CD4-positive, alpha-beta T cell treated with Interleukin-15 for 1 hour (primary cell): Measurements from ENCODE around the gene PKP3.

ENCODE experiments used
- DNase-seq: peaks from one replicate; pipeline ENCODE4 v3.0.0-alpha.2; 2020

The PKP3 gene

DNA sequence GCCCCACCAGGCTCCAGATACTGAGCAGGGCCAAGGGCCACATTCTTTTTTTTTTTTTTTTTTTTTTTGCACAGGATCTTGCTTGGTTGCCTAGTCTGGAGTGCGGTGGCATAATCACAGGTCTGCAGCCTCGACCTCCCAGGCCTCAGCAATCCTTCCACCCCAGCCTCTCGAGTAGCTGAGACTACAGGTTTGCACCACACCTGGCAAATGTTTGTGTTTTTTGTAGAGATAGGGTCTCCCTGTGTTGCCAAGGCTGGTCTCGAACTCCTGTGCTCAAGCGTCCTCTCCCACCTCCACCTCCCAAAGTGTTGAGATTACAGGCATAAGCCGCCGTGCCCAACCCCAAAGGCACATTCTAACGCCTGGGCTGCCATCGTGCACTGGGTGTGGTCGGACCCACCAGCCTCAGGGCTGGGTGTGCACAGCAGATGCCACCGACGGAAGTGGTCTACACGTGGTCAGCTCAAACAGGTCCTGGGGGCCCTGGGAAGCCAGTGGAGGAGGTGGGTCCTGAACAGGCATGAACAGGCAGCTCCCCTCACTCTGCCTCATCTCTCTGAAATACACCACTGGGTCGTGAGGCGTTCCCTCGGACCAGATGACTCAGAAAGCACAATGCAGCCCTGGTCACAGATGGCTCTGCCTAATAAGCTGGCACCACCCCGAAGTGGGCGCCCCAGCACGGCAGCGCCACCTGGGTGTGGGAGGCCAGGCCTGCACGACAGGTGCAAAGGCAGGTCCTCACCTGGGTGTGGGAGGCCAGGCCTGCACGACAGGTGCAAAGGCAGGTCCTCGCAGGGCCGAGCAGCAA lies 29.9 kb upstream of the PKP3 start:
- peak; percentile 71 for DNase-seq

DNA sequence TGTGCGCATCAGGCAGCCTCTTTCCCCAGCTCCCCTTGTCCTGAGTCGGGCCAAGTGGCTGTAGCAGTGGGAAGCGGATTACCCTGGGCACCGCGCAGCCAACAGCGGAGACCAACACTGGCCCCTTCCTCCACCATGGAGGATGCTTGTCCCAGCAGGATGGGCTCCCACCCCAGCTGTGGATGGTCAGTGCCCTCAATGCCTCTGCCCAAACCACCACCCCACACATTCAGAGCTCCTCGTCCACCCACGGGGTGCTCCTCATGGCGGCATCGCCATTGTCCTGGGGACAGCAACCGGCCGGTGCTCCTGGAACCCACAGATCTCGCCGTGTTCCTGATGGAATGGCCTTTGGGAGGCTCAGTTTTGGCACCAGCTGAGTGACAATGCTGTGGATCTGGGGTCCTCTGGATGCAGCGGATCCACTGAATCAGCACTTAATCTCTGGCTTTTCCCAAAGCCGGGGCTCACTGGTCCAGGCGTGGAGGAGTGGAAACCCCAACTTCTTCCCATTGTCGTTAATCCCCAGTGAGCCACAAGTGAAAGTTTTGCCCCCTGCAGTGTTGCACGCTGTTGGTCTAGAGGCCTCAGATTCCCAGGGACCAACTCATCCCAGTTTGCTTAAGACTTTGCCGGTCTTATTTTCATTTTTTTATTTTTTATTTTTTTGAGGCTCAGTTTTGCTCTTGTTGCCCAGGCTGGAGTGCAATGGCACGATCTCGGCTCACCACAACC lies 28.9 kb upstream of the PKP3 start:
- no peak for DNase-seq

DNA sequence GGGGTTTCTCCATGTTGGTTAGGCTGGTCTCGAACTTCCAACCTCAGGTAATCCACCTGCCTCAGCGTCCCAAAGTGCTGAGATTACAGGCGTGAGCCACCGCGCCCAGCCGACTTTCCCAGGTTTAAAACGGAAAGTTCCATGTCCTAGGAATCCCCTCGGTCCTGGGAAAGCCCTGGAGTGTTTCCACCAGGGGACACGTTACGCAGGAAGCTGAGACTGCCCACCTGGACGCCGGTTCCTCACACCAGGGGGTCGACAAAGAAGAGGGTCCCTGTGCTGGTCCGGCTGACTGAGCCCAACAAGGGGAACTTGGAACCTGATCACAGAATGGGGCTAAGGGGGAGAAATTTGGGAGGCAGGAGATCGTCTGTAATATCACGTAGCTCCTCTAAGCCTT lies 28.2 kb upstream of the PKP3 start:
- DNase-seq, result no peak

DNA sequence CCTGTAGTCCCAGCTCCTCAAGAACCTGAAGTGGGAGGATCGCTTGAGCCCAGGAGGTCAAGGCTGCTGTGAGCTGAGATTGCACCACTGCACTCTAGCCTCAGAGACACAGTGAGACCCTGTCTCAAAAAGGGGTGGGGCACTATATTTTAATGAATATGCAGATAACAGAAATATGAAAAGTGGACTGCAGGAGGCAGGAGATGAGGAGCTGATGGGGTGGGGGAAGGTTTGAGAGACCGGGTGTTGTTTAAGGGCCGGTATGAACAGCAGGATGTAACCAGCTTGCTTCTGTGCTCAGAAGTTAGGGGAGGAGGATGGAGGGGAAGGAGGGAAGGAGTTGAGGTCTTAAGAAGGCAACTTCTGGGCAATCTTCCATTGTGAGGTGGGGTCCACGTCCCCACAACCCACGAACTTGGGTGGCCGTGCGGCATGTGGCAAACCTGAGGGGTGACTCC lies 26.0 kb upstream of the PKP3 start:
- no peak for DNase-seq

DNA sequence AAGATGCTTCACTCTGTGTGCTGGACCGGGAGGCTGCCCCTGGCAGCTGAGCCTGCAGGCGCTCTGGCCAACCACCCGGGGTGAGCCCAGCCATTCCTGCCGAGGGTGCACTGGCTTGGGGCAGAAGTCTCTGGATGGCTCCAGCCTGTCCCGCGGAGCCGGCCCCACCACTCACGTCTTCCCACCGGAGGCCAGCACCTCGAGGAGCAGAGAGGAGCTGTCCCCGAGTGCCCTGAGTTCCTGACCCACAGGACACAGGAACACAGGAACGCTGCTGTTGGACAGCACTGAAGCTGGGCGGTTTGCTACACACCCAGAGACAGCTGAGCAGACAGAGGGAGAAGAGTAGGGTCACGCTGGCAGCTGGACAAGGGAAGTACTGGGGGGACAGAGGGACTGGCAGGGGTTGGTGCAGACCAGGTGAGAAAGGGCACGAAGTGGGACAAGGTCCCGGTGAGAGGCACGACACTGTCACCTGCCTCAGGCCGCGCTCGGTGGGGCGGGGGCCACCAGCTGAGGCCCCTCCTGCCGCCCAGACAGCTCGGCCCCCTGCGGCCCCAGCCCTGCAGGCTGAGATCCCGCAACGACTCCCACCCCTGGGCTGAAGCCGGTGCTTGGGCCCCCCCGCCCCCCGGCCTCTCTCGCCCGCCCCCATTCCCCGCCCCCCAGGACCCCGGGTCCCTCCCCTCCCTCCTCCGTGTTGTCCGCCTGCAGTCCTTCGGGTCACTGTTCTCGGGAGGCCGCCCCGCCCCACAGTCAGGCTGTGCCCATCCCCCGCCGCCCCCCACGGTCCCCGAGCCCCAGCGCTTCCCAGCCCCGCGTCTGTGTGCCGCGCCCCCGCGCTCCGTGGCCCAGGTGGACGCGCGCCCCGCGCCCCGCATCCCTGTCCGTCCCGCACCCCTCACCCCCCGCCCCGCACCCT lies 25.3 kb upstream of the PKP3 start:
- no peak for DNase-seq

DNA sequence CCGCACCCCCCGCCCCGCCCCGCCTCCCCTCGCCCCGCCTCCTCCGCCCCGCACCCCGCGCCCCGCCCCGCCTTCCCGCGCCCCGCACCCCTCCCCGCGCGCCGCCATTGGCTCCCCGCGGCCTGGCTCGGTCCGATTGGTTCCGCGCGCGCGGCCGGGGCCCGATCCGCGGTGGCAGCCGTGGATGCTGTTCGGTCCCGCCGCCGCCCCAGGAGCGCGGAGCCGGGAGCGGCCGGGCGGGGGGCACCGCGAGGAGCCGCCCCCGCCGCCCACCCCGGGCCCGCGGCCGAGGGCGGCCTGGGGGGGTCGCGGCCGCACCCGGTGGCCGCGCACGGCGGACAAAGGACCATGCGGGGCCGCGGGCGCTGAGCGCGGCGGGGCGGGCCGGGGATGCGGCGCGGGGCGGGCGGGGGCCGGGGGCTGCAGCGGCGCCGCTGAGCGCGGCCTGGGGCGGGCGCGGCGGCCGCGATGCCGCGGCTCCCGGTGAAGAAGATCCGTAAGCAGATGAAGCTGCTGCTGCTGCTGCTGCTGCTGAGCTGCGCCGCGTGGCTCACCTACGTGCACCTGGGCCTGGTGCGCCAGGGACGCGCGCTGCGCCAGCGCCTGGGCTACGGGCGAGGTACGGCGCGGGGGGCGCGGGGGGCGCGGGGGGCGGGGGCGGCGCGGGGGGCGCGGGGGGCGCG lies 24.5 kb upstream of the PKP3 start, which contains the start of gene B4GALNT4:
B4GALNT4 (plus strand) TSS at position 164 of the 683 bp plus-strand sequence; CDS start at position 469, 305 bp downstream.
- no peak for DNase-seq

DNA sequence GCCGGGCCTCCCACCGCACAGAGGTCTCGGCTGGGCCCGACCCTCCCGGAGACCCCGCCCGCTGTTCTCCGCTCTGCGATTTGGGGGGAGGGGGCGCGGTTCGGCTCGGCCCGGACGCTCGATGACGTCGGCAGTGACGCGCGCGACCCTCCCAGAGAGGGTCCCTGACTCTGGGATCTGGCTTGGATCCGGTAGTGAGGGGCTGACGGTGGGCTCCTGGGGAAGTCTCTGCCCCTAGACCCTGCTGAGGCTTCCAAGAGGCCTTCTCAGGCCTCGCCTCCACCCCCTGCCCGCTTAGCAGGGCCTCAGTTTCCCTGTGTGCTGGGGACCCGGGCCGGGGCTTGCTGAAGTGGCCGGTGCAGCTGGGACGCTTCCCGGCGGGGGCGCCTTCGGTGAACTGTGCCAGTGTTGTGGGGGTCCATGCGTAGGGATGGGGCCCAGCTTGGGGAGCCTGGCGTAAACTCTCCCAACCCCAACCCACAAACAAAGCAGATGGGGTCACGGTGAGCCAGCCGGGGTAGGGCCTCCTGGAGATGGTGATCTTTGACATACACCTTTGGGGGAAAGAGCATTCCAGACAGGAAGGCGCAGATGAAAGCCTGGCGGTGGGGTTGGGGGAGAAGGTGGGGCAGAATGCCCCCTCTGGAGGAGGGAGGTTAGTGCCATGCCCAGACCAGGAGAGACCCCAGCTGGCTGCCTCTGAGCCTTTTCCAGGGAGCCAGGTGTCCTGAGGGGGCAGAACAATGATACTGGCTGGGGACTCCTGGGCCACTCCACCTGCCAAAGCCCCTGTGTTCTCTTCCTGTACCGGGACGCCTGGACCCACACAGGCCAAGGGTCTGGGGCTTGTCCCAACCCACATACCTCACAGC lies 23.7 kb upstream of the PKP3 start:
- no peak for DNase-seq

DNA sequence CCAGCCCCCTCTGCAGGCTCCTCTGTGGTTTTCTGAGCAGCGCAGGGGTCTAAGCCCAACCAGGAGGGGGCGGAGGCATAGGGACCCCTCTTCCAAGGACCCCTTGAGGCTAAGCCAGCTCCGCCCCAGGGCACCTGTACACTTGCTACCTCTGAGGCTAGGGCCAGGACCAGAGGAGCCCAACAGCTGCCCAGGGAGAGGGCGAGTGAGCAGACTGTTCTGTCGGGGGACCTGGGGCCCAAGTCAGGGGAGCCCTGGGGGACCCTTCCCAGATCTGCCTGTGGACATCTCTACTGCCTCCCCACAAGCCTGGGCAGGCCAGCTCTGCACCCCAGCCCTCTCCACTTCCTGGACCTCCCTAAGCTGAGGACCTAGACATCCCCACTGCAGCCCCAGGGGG lies 23.0 kb upstream of the PKP3 start:
- no peak for DNase-seq

DNA sequence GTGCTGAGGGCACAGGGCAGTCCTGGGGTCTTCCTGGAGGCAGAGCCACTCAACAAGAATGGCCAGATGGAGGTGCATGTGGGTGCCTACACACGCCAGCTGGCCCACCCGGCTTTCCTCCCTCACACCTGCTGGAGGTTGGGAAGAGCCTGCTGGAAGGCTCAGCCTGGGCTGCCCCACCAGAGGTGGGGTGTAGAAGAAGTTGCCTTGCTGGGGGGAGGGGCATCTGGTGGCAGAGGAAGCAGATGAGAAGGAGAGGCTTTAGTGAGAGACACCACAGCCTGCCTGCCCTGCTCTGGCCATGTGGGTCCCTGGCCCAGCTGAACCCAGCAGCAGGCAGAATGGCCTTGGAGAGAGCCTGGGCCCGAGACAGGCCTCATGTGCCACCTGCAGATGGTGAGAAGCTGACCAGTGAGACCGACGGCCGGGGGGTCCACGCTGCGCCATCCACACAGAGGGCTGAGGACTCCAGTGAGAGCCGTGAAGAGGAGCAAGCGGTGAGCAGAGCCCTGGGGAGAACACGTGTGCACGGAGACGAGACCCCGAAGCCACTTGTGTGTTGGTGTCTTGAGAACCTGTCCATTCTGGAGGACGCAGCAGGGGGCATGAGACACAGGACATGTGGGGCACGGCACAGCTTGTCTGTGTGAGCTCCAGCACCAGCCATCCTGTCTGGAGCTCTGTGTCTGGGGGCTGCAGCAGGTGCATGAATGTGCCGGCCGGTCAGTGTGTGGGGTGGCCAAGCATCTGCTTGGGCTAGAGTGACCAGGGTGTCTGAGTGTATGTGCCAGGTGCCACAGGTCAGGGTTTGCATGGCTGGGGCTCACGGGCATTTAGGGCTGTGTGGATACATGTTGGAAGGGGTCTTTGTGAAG lies 22.1 kb upstream of the PKP3 start:
- DNase-seq, result no peak

DNA sequence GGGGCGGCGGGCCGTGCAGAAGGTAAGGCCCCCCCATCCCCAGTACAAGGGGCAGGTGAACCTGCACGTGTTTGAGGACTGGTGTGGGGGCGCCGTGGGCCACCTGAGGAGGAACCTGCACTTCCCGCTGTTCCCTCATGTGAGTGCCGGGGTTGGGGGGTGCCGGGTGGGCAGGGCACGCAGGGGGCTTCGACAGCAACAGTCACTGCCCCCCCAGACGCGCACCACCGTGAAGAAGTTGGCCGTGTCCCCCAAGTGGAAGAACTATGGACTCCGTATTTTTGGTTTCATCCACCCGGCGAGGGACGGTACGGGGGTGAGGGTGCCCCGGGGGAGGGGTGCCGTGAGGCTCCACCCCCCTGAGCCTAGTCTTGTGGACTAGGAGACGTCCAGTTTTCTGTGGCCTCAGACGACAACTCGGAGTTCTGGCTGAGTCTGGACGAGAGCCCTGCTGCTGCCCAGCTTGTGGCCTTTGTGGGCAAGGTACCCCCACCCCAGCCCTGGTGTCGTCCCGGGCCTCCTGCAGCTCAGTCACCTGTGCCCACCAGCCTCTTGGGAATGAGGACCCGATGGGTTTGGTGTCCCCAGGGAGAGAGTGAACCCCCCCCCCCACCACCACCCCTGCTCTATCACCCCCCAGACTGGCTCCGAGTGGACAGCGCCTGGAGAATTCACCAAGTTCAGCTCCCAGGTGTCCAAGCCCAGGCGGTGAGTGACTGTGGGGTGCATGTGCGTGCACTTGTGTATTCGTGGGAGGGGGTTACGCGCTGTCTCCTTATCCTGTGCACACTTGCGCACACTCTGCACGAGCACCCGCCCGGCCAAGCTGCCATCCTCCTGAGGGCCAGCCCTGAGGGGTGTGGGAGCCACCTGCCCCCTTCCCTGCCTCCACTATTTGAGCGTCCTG lies 20.9 kb upstream of the PKP3 start:
- no peak for DNase-seq

DNA sequence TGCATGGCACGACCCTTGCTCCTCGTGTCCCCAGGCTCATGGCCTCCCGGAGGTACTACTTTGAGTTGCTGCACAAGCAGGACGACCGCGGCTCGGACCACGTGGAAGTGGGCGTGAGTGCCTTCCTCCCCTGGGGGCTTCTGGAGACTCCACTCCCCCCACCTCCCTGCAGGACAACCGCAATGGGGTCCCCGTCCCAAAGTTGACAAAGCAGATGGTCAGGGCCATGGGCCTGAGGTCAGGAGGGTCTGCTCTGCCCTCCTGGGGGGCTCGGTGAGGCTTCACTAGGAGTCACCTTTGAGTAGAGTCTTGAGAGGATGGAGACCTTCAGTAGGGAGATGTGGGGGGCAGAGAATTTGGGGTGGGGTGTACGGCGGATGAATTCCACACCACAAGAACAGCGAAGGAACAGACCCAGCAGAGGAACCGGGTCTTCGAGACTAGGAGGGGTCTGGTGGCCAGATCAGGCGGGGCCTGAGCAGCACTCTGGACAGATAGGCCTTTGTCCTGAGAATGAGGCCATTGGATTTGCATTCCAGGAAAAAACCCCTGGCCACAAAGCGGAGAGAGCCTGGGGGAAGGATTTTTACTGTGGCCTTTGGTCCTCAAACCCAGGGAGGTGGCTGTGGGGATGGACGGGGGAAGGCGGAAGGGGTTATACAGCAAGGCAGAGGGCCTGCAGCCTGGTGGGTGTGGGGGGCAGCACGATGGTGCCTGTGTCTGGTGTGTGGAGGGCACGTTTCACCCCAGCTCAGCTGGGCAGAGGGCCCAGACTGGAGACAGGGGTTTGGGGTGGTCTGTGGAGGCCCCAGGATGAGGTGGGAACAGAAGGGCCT lies 20.1 kb upstream of the PKP3 start:
- no peak for DNase-seq

DNA sequence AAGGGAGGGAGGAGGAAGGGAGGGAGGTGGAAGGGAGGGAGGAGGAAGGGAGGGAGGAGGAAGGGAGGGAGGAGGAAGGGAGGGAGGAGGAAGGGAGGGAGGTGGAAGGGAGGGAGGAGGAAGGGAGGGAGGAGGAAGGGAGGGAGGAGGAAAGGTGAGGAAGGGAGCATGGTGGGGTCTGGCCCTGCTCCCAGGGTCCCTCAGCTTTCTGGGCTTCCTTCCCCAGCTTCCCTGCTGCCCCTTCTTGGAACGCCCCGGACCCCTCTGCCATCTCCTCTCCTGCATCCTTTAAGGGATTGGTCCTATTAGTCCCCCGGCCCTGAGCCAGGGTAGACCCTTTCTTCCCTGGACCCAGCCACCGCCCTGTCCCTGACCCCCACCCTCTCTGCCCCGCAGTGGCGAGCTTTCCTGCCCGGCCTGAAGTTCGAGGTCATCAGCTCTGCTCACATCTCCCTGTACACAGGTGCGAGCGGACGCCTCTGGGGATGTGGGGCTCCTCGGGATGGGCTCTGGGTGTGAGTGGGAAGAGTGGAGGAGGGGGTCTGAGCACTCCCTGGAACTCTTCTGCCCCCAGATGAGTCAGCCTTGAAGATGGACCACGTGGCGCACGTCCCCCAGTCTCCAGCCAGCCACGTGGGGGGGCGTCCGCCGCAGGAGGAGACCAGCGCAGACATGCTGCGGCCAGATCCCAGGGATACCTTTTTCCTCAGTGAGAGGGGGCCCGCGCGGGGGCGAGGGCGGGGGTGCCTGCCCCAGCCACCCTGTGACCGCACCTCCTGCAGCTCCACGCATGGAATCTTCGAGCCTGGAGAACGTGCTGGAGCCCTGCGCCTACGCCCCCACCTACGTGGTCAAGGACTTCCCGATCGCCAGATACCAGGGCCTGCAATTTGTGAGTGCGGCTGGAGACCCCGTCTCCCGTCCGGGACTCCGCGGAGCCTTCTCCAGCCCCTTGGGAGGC lies 18.7 kb upstream of the PKP3 start:
- DNase-seq, result no peak

DNA sequence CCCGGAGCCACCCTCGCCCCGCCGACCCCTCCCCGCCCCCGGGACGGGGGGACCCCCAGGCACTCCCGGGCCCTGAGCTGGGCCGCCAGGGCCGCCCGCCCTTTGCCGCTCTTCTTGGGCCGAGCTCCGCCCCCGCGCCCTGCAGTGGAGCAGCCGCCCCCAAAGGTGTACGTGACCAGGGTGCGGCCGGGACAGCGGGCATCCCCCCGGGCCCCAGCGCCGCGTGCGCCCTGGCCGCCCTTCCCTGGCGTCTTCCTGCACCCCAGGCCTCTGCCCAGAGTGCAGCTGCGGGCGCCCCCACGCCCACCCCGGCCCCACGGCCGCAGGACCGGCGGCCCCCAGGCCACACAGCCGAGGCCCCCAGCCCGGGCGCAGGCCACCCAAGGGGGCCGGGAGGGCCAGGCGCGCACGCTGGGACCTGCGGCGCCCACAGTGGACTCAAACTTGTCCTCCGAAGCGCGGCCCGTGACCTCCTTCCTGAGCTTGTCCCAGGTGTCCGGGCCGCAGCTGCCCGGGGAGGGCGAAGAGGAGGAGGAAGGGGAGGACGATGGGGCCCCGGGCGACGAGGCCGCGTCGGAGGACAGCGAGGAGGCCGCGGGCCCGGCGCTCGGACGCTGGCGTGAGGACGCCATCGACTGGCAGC lies 17.4 kb upstream of the PKP3 start:
- DNase-seq, result no peak

DNA sequence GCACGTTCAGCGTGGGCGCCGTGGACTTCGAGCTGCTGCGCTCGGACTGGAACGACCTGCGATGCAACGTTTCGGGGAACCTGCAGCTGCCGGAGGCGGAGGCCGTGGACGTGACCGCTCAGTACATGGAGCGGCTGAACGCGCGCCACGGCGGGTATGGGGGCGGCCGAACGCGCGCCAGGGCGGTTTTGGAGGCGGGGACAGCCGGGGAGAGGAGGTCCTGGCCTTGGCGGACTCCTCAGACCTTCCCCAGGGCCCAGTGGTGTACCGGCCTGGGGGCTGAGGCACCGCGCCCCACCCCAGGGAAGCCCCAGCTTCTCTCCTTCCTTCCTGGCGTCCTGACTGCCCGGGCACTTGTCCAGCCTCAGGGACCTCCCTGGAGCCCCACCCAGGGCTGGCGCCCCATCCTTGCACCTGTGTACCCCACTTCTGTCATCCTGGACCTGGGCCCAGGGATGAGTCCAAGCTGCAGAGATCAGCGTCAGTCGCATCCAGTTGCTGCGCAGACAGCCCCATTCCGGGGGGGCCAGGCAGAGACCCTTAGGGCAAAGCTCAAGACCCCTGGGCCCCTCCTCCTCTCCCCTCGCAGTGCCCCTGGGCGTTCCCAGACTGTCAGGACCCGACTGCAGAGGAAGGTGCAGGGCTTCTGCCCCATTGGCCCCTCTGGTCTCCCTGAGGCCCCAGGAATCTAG lies 16.7 kb upstream of the PKP3 start:
- DNase-seq, result no peak

DNA sequence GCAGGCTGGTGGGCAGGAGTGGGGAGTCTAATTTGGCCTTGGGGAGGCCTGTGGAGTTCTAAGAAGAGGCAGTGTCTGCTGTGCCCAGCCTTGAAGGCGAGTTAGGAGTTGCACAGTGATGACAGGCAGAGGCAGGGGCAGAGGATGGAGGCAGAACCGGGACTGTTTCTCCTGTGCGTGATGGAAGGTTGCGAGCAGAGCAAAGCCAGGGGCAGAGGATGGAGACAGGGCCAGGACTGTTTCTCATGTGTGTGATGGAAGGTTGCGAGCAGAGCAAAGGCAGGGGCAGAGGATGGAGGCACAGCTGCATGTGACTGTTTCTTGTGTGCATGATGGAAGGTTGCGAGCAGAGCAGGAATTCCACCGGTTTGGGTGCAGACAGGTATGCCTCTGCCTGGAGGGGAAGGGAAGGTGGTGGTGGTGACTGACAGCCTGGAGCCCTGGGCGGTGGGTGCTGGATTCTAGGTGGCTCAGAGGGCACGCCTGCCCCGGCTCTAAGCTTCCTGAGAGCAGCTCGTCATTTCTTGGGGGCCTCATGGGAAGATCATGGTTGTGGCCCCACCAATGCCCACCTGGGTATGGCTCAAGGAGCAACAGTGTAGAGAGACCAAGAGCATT lies 16.0 kb upstream of the PKP3 start:
- DNase-seq, result no peak
